ENCODE measurements around the gene NAV3.

NAV3 gene

DNA sequence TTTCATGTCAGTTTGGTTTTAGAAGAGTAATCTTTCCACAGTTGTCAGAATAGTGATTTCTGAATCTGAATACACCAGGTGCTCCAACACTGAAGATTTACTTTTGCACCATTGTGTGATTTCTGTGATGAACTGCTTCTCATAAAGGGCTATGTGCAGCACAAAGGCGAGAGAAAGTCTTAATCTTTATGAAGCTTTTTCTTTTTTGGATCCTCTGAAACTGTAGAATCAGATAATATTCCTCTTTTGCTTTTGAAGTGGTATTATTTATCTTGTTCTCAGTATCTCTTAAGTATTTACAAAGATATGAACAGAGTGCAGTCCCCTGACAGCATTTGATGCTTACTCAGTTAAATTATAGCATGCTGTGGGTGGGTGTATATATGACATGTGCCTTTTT lies 207.8 kb downstream of the NAV3 start:
- Histone ChIP-seq H4K20me1 (ENCODE audit: insufficient read depth, low read length) (no peaks in the 10 kb centered on the region), H3K79me2 (ENCODE audit: low read length) (no peaks in the 10 kb centered on the region), H3K27ac (ENCODE audit: low read length) (no peak overlapping the region), H3K9me3 (ENCODE audit: insufficient read depth, low read length) (no peaks in the 10 kb centered on the region), H3K9ac (ENCODE audit: low read length) (no peak overlapping the region), H3K4me3 (ENCODE audit: low read length) (no peak overlapping the region), H3K4me2 (ENCODE audit: low read length) (no peak overlapping the region), H3K27me3 (ENCODE audit: low read depth, low read length) (no peaks in the 10 kb centered on the region), H2AFZ (ENCODE audit: low read depth, low read length) (no peak overlapping the region), H3K4me1 (ENCODE audit: low read length) (no peaks in the 10 kb centered on the region), H3K36me3 (replicated peaks; ENCODE audit: low read depth, low read length) (no peaks in the 10 kb centered on the region)
- TF ChIP-seq, protein P1, sequence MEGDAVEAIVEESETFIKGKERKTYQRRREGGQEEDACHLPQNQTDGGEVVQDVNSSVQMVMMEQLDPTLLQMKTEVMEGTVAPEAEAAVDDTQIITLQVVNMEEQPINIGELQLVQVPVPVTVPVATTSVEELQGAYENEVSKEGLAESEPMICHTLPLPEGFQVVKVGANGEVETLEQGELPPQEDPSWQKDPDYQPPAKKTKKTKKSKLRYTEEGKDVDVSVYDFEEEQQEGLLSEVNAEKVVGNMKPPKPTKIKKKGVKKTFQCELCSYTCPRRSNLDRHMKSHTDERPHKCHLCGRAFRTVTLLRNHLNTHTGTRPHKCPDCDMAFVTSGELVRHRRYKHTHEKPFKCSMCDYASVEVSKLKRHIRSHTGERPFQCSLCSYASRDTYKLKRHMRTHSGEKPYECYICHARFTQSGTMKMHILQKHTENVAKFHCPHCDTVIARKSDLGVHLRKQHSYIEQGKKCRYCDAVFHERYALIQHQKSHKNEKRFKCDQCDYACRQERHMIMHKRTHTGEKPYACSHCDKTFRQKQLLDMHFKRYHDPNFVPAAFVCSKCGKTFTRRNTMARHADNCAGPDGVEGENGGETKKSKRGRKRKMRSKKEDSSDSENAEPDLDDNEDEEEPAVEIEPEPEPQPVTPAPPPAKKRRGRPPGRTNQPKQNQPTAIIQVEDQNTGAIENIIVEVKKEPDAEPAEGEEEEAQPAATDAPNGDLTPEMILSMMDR (IDR thresholded peaks at IDR 0.05; ENCODE audit: low read depth, low read length), result no peak
- TF ChIP-seq EZH2phosphoT487 (IDR thresholded peaks at IDR 0.05; ENCODE audit: low read depth), result no peak

DNA sequence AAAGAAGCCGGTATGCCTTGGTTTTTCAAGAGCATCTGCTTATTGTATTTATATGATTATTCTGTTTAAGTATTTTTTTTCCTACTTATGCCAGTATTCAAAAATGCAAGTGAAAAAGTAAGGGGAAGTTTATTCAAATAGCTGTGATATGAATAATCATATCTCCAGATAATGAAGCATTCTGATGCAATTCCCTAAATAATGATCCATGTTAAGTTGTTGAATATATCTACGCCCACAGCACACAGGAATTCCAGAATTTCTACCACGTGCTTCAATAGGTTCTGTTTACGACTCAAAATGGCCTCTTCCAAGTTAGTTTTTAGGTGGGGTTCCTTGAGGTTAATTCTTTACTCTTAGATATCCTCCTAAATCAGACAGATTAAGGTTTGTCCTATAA lies 208.3 kb downstream of the NAV3 start:
- no peak overlapping the region for H3K4me3 ChIP-seq (ENCODE audit: low read length)
- no peaks in the 10 kb centered on the region for H3K27me3 ChIP-seq (ENCODE audit: low read depth, low read length)
- H3K36me3 ChIP-seq (replicated peaks; ENCODE audit: low read depth, low read length), result no peaks in the 10 kb centered on the region
- no peak overlapping the region for H3K9ac ChIP-seq (ENCODE audit: low read length)
- H2AFZ ChIP-seq (ENCODE audit: low read depth, low read length), result no peak overlapping the region
- no peak overlapping the region for H3K4me2 ChIP-seq (ENCODE audit: low read length)
- H3K4me1 ChIP-seq (ENCODE audit: low read length), result no peaks in the 10 kb centered on the region
- TF ChIP-seq, protein P1 (IDR thresholded peaks at IDR 0.05; ENCODE audit: low read depth, low read length), result no peak
- no peak for TF ChIP-seq EZH2phosphoT487 (IDR thresholded peaks at IDR 0.05; ENCODE audit: low read depth)
- H3K27ac ChIP-seq (ENCODE audit: low read length), result no peak overlapping the region
- no peaks in the 10 kb centered on the region for H4K20me1 ChIP-seq (ENCODE audit: insufficient read depth, low read length)
- no peaks in the 10 kb centered on the region for H3K9me3 ChIP-seq (ENCODE audit: insufficient read depth, low read length)
- no peaks in the 10 kb centered on the region for H3K79me2 ChIP-seq (ENCODE audit: low read length)

DNA sequence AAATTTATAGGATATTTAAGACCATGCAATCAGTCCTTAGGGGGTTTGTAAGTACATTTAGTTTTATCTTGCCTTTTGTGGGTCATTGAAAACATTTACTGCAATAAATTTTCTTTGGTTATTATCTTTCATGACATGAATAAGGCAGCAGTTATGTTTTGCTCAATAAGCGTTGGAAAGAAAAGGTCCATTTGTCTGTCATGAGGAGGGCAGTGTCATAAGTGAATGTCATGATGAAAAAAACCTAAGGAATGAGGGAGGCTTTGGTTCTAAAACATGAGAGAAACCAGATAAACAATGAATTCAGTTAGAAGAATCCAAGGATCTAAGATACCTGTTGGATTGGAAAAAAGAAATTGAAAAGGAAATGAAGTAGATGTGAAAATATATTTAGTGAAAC lies 209.4 kb downstream of the NAV3 start:
- Histone ChIP-seq H3K36me3 (replicated peaks; ENCODE audit: low read depth, low read length) (no peaks in the 10 kb centered on the region), H3K9me3 (ENCODE audit: insufficient read depth, low read length) (no peaks in the 10 kb centered on the region), H4K20me1 (ENCODE audit: insufficient read depth, low read length) (no peaks in the 10 kb centered on the region), H3K4me2 (ENCODE audit: low read length) (no peak overlapping the region), H3K79me2 (ENCODE audit: low read length) (no peaks in the 10 kb centered on the region), H2AFZ (ENCODE audit: low read depth, low read length) (no peak overlapping the region), H3K4me1 (ENCODE audit: low read length) (no peaks in the 10 kb centered on the region), H3K9ac (ENCODE audit: low read length) (no peak overlapping the region), H3K4me3 (ENCODE audit: low read length) (no peak overlapping the region), H3K27me3 (ENCODE audit: low read depth, low read length) (no peaks in the 10 kb centered on the region), H3K27ac (ENCODE audit: low read length) (no peak overlapping the region)
- TF ChIP-seq, protein P1 (IDR thresholded peaks at IDR 0.05; ENCODE audit: low read depth, low read length), result no peak
- TF ChIP-seq EZH2phosphoT487 (IDR thresholded peaks at IDR 0.05; ENCODE audit: low read depth), result no peak

DNA sequence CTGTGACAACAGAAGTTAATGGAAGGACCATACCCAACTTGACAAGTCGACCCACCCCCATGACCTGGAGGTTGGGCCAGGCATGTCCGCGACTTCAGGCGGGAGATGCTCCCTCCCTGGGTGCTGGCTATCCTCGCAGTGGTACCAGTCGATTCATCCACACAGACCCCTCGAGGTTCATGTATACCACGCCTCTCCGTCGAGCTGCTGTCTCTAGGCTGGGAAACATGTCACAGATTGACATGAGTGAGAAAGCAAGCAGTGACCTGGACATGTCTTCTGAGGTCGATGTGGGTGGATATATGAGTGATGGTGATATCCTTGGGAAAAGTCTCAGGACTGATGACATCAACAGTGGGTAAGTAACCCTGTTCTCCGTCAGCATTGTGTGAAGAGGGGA lies 220.1 kb downstream of the NAV3 start:
- TF ChIP-seq, protein P1 (IDR thresholded peaks at IDR 0.05; ENCODE audit: low read depth, low read length), result no peak
- no peak for TF ChIP-seq EZH2phosphoT487 (IDR thresholded peaks at IDR 0.05; ENCODE audit: low read depth)
- H3K79me2 ChIP-seq (ENCODE audit: low read length), result no peaks in the 10 kb centered on the region
- H3K4me1 ChIP-seq (ENCODE audit: low read length), result peaks cover 4% of the 10 kb centered on the region; the same call in 1 of the 2 replicates
- H3K4me3 ChIP-seq (ENCODE audit: low read length), result no peak overlapping the region
- H2AFZ ChIP-seq (ENCODE audit: low read depth, low read length), result no peak overlapping the region
- H3K27ac ChIP-seq (ENCODE audit: low read length), result no peak overlapping the region
- no peaks in the 10 kb centered on the region for H4K20me1 ChIP-seq (ENCODE audit: insufficient read depth, low read length)
- H3K9me3 ChIP-seq (ENCODE audit: insufficient read depth, low read length), result no peaks in the 10 kb centered on the region
- H3K9ac ChIP-seq (ENCODE audit: low read length), result no peak overlapping the region
- no peak overlapping the region for H3K4me2 ChIP-seq (ENCODE audit: low read length)
- H3K27me3 ChIP-seq (ENCODE audit: low read depth, low read length), result no peaks in the 10 kb centered on the region
- H3K36me3 ChIP-seq (replicated peaks; ENCODE audit: low read depth, low read length), result no peaks in the 10 kb centered on the region

All from OCI-LY3 (cell line).